Activated T-cell treated with anti-CD3 and anti-CD28 coated beads, Interleukin-2, amount 50 U/mL, for 24 hours (primary cell): ENCODE results near the gene SDK2.
"Not testable (repeated sequence)": the region's sequence is repeated elsewhere in the genome, so short reads cannot be mapped to it uniquely, and the experiment has no call there.

Experiments
- DNase-seq: peaks from one replicate; pipeline ENCODE4 v3.0.0-alpha.2; 2020
- H3K27ac Mint-ChIP-seq: 2 replicates; pipeline ENCODE4 v1.8.0; 2020; ENCODE audit warnings: mild to moderate bottlenecking, mixed read lengths
- H3K27me3 Mint-ChIP-seq: 2 replicates; pipeline ENCODE4 v1.8.0; 2020; ENCODE audit warnings: mixed read lengths
- H3K36me3 Mint-ChIP-seq: 2 replicates; pipeline ENCODE4 v1.8.0; 2020; ENCODE audit warnings: low read depth, mixed read lengths
- H3K4me1 Mint-ChIP-seq: 2 replicates; pipeline ENCODE4 v1.8.0; 2020; ENCODE audit warnings: low read depth, mixed read lengths
- H3K4me3 Mint-ChIP-seq: 2 replicates; pipeline ENCODE4 v1.8.0; 2020; ENCODE audit warnings: mild to moderate bottlenecking, moderate library complexity, mixed read lengths
- H3K9me3 Mint-ChIP-seq: 2 replicates; pipeline ENCODE4 v1.8.0; 2020; ENCODE audit warnings: mixed read lengths

Gene SDK2

DNA sequence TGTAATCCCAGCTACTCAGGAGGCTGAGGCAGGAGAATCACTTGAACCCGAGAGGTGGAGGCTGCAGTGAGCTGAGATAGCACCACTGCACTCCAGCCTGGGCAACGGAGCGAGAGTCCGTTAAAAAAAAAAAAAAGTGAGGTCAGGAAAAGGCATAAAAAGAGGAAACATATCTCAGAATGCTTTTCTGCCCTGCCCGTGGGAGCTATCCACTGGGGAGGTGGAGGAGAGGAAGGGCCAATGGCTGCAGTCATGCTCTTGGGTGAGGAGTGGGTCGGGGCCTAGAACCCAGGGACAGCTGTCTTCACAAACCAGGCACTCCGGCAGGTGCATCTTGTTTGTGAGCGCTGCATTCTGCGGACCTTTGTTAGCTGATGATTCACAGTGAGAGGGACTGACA, 272.4 kb downstream of the SDK2 start:
- Mint-ChIP-seq H3K27me3 (no peaks in the 10 kb centered on the region), H3K4me1 (no peaks in the 10 kb centered on the region), H3K27ac (no peak overlapping the region), H3K9me3 (no peaks in the 10 kb centered on the region), H3K4me3 (no peak overlapping the region), H3K36me3 (no peaks in the 10 kb centered on the region)
- no peak for DNase-seq

- no peaks in the 10 kb centered on the region for H3K27me3 Mint-ChIP-seq
- no peaks in the 10 kb centered on the region for H3K9me3 Mint-ChIP-seq
- no peak overlapping the region for H3K4me3 Mint-ChIP-seq
- no peaks in the 10 kb centered on the region for H3K36me3 Mint-ChIP-seq
- no peak for DNase-seq
- no peaks in the 10 kb centered on the region for H3K4me1 Mint-ChIP-seq
- no peak overlapping the region for H3K27ac Mint-ChIP-seq
These were observed 273.0 kb downstream of the SDK2 start for GRCh38 chr17:73371285-73371684.

DNA sequence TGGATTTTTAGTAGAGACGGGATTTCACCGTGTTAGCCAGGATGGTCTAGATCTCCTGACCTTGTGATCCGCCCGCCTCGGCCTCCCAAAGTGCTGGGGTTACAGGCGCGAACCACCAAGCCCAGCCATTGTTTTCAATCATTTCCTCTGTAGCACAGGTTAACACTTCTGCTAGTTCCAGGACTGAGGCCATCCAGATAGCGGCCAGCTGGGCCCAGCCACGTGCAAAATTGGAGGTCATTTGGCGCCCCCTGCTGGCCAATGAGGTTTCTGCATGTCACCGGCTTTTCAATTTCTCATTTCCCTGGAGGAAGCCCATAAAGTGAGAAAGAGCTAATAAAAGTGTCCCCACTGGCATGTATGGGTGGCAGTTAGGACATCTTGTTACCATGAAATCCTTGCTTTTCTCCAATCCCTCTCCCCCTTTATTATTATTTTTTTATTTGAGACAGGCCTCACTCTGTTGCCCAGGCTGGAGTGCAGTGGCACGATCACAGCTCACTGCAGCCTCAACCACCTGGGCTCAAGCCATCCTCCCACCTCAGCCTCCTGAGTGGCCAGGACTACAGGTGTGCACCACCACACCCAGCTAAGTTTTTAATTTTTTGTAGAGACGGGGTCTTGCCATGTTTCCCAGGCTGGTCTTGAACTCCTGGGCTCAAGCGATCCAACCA, 274.3 kb downstream of the SDK2 start:
- not testable (repeated sequence) for H3K36me3 Mint-ChIP-seq, H3K27ac Mint-ChIP-seq, H3K9me3 Mint-ChIP-seq, H3K27me3 Mint-ChIP-seq, H3K4me3 Mint-ChIP-seq, H3K4me1 Mint-ChIP-seq
- DNase-seq = peak; percentile 88

DNA sequence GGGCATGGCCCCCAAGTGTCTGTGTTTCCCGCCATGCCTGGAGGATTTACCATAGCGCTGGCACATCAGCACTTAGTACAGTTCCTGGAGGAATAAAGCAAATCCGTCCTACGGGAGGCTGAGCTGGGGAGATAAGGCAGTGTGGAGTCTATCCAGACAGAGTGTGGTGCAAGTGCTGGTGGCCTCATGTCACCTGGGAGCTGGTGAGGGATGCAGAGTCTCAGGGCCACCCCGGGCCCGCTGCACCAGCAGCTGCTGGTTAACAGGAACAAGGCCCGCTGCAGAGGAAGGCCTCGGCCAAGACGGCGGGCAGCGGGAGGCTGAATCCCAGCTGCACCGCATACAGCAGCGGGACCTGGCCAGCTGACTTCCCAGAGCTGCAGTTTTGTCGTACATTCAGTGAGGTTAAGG, 275.1 kb downstream of the SDK2 start:
- no peak overlapping the region for H3K4me3 Mint-ChIP-seq

DNA sequence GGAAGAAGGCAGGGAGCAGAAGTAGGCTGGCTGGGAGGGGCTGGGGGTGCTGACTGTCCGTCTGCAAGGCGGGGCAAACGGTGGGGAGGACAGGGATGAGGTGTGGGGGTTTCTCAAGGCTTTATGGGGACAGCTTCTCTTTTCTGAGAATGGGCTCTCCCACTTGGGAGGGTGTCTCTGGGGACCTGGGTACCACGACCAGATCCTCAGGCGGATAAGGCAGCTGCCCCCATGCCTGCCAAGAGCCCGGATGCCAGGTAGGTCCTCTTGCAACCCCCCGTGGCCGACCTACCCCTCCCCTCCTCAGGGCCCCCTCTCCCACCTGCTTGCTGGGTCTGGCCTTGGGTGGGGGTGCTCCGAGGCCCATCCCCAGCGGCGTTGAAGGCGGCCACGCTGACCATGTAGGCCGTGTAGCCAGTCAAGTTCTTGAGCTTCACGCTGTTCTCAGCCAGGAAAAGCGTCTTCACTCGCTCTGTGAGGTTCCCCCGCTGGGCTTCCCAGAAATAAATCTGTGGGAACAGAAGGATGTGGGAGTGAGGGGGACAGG, 276.1 kb downstream of the SDK2 start:
- Mint-ChIP-seq H3K4me3 (no peak overlapping the region), H3K27me3 (no peaks in the 10 kb centered on the region), H3K27ac (no peak overlapping the region), H3K9me3 (no peaks in the 10 kb centered on the region), H3K36me3 (no peaks in the 10 kb centered on the region), H3K4me1 (no peaks in the 10 kb centered on the region)
- DNase-seq = no peak

More for the DNA sequence above, 275.1 kb downstream of the SDK2 start:
- H3K27ac Mint-ChIP-seq = no peak overlapping the region
- no peaks in the 10 kb centered on the region for H3K36me3 Mint-ChIP-seq
- no peak for DNase-seq
- no peaks in the 10 kb centered on the region for H3K27me3 Mint-ChIP-seq
- no peaks in the 10 kb centered on the region for H3K4me1 Mint-ChIP-seq
- H3K9me3 Mint-ChIP-seq = no peaks in the 10 kb centered on the region

DNA sequence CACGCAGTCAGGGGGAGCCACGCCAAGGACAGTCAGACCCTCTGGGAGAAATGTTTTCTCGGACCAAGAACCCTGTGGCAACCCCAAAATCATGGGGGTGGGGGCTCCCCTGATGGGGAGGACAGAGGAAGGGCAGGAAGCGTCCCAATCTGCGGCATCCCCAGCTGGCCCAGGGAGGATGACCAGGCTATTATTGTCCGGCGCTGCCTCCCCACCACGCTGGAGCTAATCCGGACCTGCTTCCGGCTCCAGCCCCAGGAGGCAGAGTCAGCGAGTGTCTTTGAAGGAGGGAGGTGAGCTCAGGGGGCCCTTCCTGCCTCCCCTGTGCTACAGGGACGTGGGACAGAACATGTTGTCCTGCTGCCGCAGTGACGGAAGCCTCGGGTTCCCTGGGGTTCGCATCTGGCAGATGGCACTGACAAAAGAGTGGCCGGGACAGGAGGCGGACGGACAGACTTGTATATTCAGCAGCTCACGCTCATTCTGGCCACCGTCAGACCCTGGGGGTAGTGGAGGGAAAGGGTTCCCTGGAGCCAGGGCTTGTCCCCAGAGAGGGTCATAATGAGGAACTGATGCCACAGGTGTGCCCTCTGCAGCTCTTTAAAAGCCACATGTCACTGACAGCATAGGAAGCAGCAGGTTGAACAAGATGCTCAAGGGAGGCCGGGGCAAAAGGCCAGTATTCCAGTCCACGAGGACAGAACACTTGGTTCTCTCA, 278.2 kb downstream of the SDK2 start:
- H3K4me1 Mint-ChIP-seq = no peaks in the 10 kb centered on the region

DNA sequence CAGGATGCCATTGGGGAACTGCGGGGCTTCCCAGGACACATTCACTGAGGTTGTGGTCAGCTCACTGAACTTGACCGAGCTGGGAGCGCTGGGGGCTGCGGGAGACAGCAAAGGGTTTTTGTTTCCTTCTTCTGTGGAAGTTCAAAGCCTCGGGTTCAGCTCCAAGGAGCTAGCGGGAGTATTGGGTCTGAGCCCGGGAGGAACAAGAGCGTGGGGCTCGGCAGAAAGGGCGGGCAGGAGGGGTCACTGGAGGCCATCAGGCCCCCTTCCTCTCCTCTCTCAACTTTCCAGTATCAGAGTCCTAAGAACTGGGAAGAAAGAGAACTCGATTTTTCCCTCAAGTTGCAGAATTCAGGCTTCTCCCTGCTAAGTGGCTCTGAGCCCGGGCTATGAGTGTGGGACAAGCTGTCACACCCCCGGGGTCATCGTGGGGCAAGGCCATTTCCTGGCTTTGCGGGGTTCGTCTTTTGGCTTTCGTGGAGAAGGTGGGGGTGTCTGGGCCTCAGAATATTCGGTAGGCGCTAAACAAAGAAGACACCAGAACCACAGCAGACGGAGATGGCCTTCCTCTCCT, 278.9 kb downstream of the SDK2 start:
- no peaks in the 10 kb centered on the region for H3K36me3 Mint-ChIP-seq
- H3K27me3 Mint-ChIP-seq = no peaks in the 10 kb centered on the region
- H3K27ac Mint-ChIP-seq = no peak overlapping the region
- H3K4me3 Mint-ChIP-seq = no peak overlapping the region
- no peaks in the 10 kb centered on the region for H3K9me3 Mint-ChIP-seq
- no peaks in the 10 kb centered on the region for H3K4me1 Mint-ChIP-seq
- DNase-seq = no peak

More for the DNA sequence above, 278.2 kb downstream of the SDK2 start:
- Mint-ChIP-seq H3K27ac (no peak overlapping the region), H3K36me3 (no peaks in the 10 kb centered on the region), H3K27me3 (no peaks in the 10 kb centered on the region), H3K4me3 (no peak overlapping the region), H3K9me3 (no peaks in the 10 kb centered on the region)
- no peak for DNase-seq

DNA sequence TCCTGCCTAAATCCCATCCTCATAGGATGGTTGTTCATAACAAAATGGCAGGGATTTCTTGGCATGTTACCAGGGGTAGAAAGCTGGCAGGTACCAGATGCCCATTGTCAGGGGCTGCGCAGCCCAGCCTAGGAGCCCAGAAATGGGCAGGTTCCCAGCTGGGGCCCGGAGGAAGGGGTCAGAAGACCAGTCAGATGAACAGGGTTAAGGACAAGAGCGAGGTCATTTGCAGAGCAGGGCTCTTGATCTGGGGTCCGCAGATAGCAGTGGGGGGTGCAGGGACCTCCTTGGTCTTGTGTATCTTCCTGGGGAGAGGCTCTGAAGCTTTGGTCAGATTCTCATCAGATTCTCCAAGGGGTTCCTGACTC, 280.1 kb downstream of the SDK2 start:
- Mint-ChIP-seq H3K4me1 (no peaks in the 10 kb centered on the region), H3K27ac (no peak overlapping the region), H3K4me3 (no peak overlapping the region), H3K9me3 (no peaks in the 10 kb centered on the region), H3K27me3 (no peaks in the 10 kb centered on the region), H3K36me3 (no peaks in the 10 kb centered on the region)
- DNase-seq = no peak

GRCh38 chr17:73363442-73364154, 280.6 kb downstream of the SDK2 start:
- Mint-ChIP-seq H3K4me3 (no peak overlapping the region), H3K36me3 (no peaks in the 10 kb centered on the region), H3K4me1 (no peaks in the 10 kb centered on the region), H3K27ac (no peak overlapping the region), H3K27me3 (no peaks in the 10 kb centered on the region), H3K9me3 (no peaks in the 10 kb centered on the region)
- no peak for DNase-seq

- no peaks in the 10 kb centered on the region for H3K9me3 Mint-ChIP-seq
- no peaks in the 10 kb centered on the region for H3K36me3 Mint-ChIP-seq
- H3K27ac Mint-ChIP-seq = no peak overlapping the region
- no peak for DNase-seq
- no peak overlapping the region for H3K4me3 Mint-ChIP-seq
- H3K27me3 Mint-ChIP-seq = no peaks in the 10 kb centered on the region
- no peaks in the 10 kb centered on the region for H3K4me1 Mint-ChIP-seq
These were observed 281.5 kb downstream of the SDK2 start for GRCh38 chr17:73362697-73363096.

GRCh38 chr17:73360961-73361761, 283.1 kb downstream of the SDK2 start:
- Mint-ChIP-seq H3K4me1 (no peaks in the 10 kb centered on the region), H3K36me3 (no peaks in the 10 kb centered on the region), H3K27me3 (no peaks in the 10 kb centered on the region), H3K27ac (no peak overlapping the region), H3K4me3 (no peak overlapping the region), H3K9me3 (no peaks in the 10 kb centered on the region)
- DNase-seq = no peak

GRCh38 chr17:73359987-73360410, 284.2 kb downstream of the SDK2 start:
- Mint-ChIP-seq H3K27me3 (no peaks in the 10 kb centered on the region), H3K27ac (no peak overlapping the region), H3K36me3 (no peaks in the 10 kb centered on the region), H3K9me3 (no peaks in the 10 kb centered on the region), H3K4me3 (no peak overlapping the region), H3K4me1 (no peaks in the 10 kb centered on the region)
- DNase-seq = no peak

- Mint-ChIP-seq H3K27ac (no peak overlapping the region), H3K9me3 (no peaks in the 10 kb centered on the region), H3K4me1 (no peaks in the 10 kb centered on the region), H3K27me3 (no peaks in the 10 kb centered on the region), H3K36me3 (no peaks in the 10 kb centered on the region), H3K4me3 (no peak overlapping the region)
- DNase-seq = no peak
These were observed 284.9 kb downstream of the SDK2 start for GRCh38 chr17:73359352-73359751.

GRCh38 chr17:73358668-73359067, 285.6 kb downstream of the SDK2 start:
- Mint-ChIP-seq H3K27ac (no peak overlapping the region), H3K4me1 (no peaks in the 10 kb centered on the region), H3K27me3 (no peaks in the 10 kb centered on the region), H3K9me3 (no peaks in the 10 kb centered on the region), H3K36me3 (no peaks in the 10 kb centered on the region), H3K4me3 (no peak overlapping the region)
- no peak for DNase-seq
